Heart right ventricle (tissue), 16 donors: ENCODE data around the gene OR10V1. TPM values are rescaled to one million over a fixed set of nuclear protein-coding genes. Genes with fewer than 3 reads are reported as not detected.

Experiments
- ATAC-seq, 8 donors: fragments of 200-7000 bp; cut with Tn5 transposase; one replicate each; pipeline ENCODE4 v1.9.1; 2020; ENCODE audit warnings: mild to moderate bottlenecking in 8 of 8, moderate library complexity in 8 of 8, moderate number of reproducible peaks in 1 of 8
- DNase-seq, 2 donors: peaks; one replicate each; pipeline ENCODE4 v3.0.0-alpha.2; 2020
- H3K27ac ChIP-seq, 10 donors: fragments of 200-600 bp; sonication (generic) in 2 of 10; one replicate each; pipeline versions ENCODE4 v1.5.0 to v1.8.0; 2020 to 2022; ENCODE audit warnings: mild to moderate bottlenecking in 3 of 10
- H3K27me3 ChIP-seq, 7 donors: fragments of 200-600 bp; one replicate each; pipeline ENCODE4 v1.8.0; 2021 to 2022; ENCODE audit warnings: mild to moderate bottlenecking in 2 of 7
- H3K36me3 ChIP-seq, 9 donors: fragments of 200-600 bp; sonication (generic) in 1 of 9; one replicate each; pipeline versions ENCODE4 v1.5.0 to v1.8.0; 2020 to 2022; ENCODE audit warnings: mild to moderate bottlenecking in 2 of 9
- H3K4me1 ChIP-seq, 9 donors: fragments of 200-600 bp; sonication (generic) in 1 of 9; one replicate each; pipeline versions ENCODE4 v1.5.0 to v1.8.0; 2020 to 2022; ENCODE audit warnings: mild to moderate bottlenecking in 4 of 9
- H3K4me3 ChIP-seq, 10 donors: fragments of 200-600 bp; sonication (generic) in 2 of 10; one replicate each; pipeline versions ENCODE4 v1.5.0 to v1.8.0; 2020 to 2022; ENCODE audit warnings: mild to moderate bottlenecking in 7 of 10, moderate library complexity in 2 of 10
- H3K9me3 ChIP-seq, 11 donors: fragments of 200-600 bp in 10 of 11; sonication (generic) in 2 of 11; one replicate each; pipeline versions ENCODE4 v1.5.0 to v1.8.0; 2013 to 2022; ENCODE audit warnings: mild to moderate bottlenecking in 2 of 11, control low read depth in 1 of 11, moderate library complexity in 1 of 11
- WGBS, 2 donors: extraction: QIAGEN DNeasy Blood & Tissue Kit; methylation state at CpG; one replicate each; pipeline ENCODE4 v1.1.7; 2013; ENCODE audit warnings: inconsistent platforms in 1 of 2; 5-methylcytosine and 5-hydroxymethylcytosine counted together
- intact Hi-C, 10 donors: fragments of 100-400 bp; cut with DNase I; formaldehyde crosslinking; loops; one replicate each; pipeline versions ENCODE4 v1.11.1 to v1.14.2; 2022
- polyA plus RNA-seq, 2 donors: library from polyadenylated mRNA; stranded (reverse); fragments of 200-250 nt; gene quantifications; one replicate each; pipeline ENCODE4 v1.2.3, GENCODE V29; 2013
- total RNA-seq, 10 donors: library from RNA; stranded (reverse); fragmentation: NEBNext Ultra II Directional in 3 of 10; extraction: Animal tissue kit (Norgen Biotek cat#: 25700) in 3 of 10; gene quantifications; one replicate each; pipeline versions ENCODE4 v1.2.1 to v1.2.4, GENCODE V29; 2021 to 2023
- TF ChIP-seq, protein P1 (sequence below), 9 donors: fragments of 200-600 bp; sonication (generic) in 2 of 9; IDR thresholded peaks; one replicate each; pipeline versions ENCODE4 v1.5.0 to v1.8.0; 2021 to 2022; ENCODE audit warnings: antibody characterized with exemption in 9 of 9, mild to moderate bottlenecking in 5 of 9, moderate library complexity in 1 of 9
- donor health status: Arrhythmogenic right ventricular cardiomyopathy.
- donor health status: ischemic (EF 13 %, LVEDD 7.1; RV severe dilation, severe dysfunction).
- donor health status: healthy with polysubstance abuse.
- donor health status: DM: no; HTN: yes; CAD: no.
- donor health status: DM: no; HTN: no; CAD: no.
- donor health status: ischemic (EF 25% LVEDD 6.9; RV normal size, moderate dysfunction).
- donor health status: ischemic (EF 25% LVEDD 5.7; RV mildly dilated, moderate dysfunction).
- donor health status: healthy.
- donor health status: DM: yes; HTN: yes; CAD: no.
- donor health status: Ischemic cardiomyopathy.
- donor health status: ischemic (EF 35%, LVEDD 5.7; RV mildly dilated, moderate dysfunction).
- donor health status: nonischemic (EF 11% LVEDD 7.7; RV severe dilation, severe dysfunction).
- donor health status: DM: yes; HTN: yes; CAD: no.
- donor health status: PGD.
- donor health status: ischemic (EF 29% LVEDD 5.4; RV normal size, mild dysfunction).
- donor health status: nonischemic (EF 23%, LVEDD 6.1; RV moderate dilation, normal function).

OR10V1 gene
- total and polyA plus RNA-seq, 12 donors, result not detected

GRCh38 chr11:59758401-59759037 lies 44.9 kb upstream of the OR10V1 start:
- no peaks in the 10 kb centered on the region for H3K9me3 ChIP-seq
- H3K27ac ChIP-seq, result peak overlapping the region in 1 of 10 donors; percentile 98
- H3K27me3 ChIP-seq, result no peaks in the 10 kb centered on the region
- peaks cover 2 to 48% (median 32%) of the 10 kb centered on the region in 9 donors for H3K4me1 ChIP-seq
- H3K4me3 ChIP-seq, result no peak overlapping the region
- intact Hi-C loops, result no loop called here
- TF ChIP-seq, protein P1, sequence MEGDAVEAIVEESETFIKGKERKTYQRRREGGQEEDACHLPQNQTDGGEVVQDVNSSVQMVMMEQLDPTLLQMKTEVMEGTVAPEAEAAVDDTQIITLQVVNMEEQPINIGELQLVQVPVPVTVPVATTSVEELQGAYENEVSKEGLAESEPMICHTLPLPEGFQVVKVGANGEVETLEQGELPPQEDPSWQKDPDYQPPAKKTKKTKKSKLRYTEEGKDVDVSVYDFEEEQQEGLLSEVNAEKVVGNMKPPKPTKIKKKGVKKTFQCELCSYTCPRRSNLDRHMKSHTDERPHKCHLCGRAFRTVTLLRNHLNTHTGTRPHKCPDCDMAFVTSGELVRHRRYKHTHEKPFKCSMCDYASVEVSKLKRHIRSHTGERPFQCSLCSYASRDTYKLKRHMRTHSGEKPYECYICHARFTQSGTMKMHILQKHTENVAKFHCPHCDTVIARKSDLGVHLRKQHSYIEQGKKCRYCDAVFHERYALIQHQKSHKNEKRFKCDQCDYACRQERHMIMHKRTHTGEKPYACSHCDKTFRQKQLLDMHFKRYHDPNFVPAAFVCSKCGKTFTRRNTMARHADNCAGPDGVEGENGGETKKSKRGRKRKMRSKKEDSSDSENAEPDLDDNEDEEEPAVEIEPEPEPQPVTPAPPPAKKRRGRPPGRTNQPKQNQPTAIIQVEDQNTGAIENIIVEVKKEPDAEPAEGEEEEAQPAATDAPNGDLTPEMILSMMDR (IDR thresholded peaks at IDR 0.05), result no peak
- peaks cover 0 to 13% (median 0%) of the 10 kb centered on the region in 9 donors for H3K36me3 ChIP-seq
- DNase-seq (no peak), ATAC-seq (no peak)
- WGBS, 2 donors, result 80% methylated on average over 4 of the region's 4 CpGs

DNA sequence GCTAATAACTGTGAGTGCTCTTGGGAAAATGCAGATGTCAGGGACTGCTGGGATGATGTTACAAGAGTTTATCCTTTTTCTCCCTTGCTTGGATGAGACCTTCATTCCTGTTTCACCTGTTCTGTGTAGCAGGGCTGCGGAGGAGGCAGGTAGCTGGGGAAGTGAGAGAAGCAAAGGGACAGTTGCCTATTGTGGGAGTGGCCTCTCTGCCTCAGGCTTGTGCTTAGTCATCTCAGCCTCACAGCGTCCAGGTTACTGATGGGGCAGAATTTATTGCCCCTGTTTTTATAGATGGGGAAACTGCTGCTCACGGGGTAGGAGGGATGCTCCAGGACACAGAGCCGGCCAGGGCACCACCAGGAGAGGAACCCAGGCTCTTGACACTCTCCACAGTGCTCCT lies 43.2 kb upstream of the OR10V1 start:
- ATAC-seq (no peak), DNase-seq (no peak)
- H3K36me3 ChIP-seq, result peaks cover 0 to 6% (median 0%) of the 10 kb centered on the region in 9 donors
- no peaks in the 10 kb centered on the region for H3K27me3 ChIP-seq
- TF ChIP-seq, protein P1 (IDR thresholded peaks at IDR 0.05), result no peak
- peaks cover 2 to 40% (median 29%) of the 10 kb centered on the region in 9 donors for H3K4me1 ChIP-seq
- H3K27ac ChIP-seq, result peak overlapping the region in 6 of 10 donors; percentile 93 to 98 (median 96)
- intact Hi-C loops, result no loop called here
- no peaks in the 10 kb centered on the region for H3K9me3 ChIP-seq
- peak overlapping the region in 6 of 10 donors; percentile 81 to 96 (median 88) for H3K4me3 ChIP-seq
- WGBS, 2 donors, result 61 to 66% methylated on average over 4 of the region's 4 CpGs

GRCh38 chr11:59756558-59756840 lies 42.9 kb upstream of the OR10V1 start:
- ATAC-seq (no peak), DNase-seq (no peak)
- TF ChIP-seq, protein P1 (IDR thresholded peaks at IDR 0.05), result no peak
- Histone ChIP-seq H3K36me3 (peaks cover 0 to 6% (median 0%) of the 10 kb centered on the region in 9 donors), H3K27me3 (no peaks in the 10 kb centered on the region), H3K27ac (peak overlapping the region in 9 of 10 donors; percentile 93 to 98 (median 96)), H3K4me1 (peaks cover 2 to 37% (median 25%) of the 10 kb centered on the region in 9 donors), H3K4me3 (peak overlapping the region in 7 of 10 donors; percentile 81 to 96 (median 88)), H3K9me3 (no peaks in the 10 kb centered on the region)
- 51 to 59% methylated on average over 3 of the region's 3 CpGs for WGBS, 2 donors
- intact Hi-C loops, result no loop called here

GRCh38 chr11:59755701-59756557 lies 42.3 kb upstream of the OR10V1 start:
- Histone ChIP-seq H3K27ac (peak overlapping the region; percentile 83 to 98 (median 96)), H3K27me3 (no peaks in the 10 kb centered on the region), H3K4me1 (peaks cover 0 to 31% (median 20%) of the 10 kb centered on the region in 9 donors), H3K9me3 (no peaks in the 10 kb centered on the region), H3K4me3 (peak overlapping the region; percentile 81 to 96 (median 88)), H3K36me3 (peaks cover 0 to 4% (median 0%) of the 10 kb centered on the region in 9 donors)
- peak; percentile 78 to 89 (median 84) for ATAC-seq
- 6% methylated on average over 23 of the region's 23 CpGs for WGBS, 2 donors
- peak; percentile 69 to 82 for DNase-seq
- TF ChIP-seq, protein P1 (IDR thresholded peaks at IDR 0.05), result no peak
- intact Hi-C loops, result loop anchor here in 3 of 10 donors (2.0 kb wide), 3 partner anchors 45 to 55 kb away; partner anchors contain the start of gene MRPL16 (in 1 of the 3)
